ENCODE measurements around the gene GUCA1A.

GRCh38 chr6:42152024-42152423, 21.1 kb upstream of the GUCA1A start:
- TF ChIP-seq CTCF (IDR thresholded peaks at IDR 0.05; ENCODE audit: insufficient read depth, low read length, poor library complexity, severe bottlenecking): no peak
- TF ChIP-seq EZH2phosphoT487 (conservative IDR thresholded peaks at IDR 0.05; ENCODE audit: low read length): no peak

Data from SU-DHL-6 (cell line).